ENCODE data around the gene PDE6C.

GRCh38 chr10:93695740-93696139 is 83.4 kb downstream of the PDE6C start:
- TF ChIP-seq CTCF (IDR thresholded peaks at IDR 0.05): no peak
- TF ChIP-seq RAD21 (IDR thresholded peaks at IDR 0.05; ENCODE audit: low read length): no peak
- no peak for TF ChIP-seq SIN3A (IDR thresholded peaks at IDR 0.05; ENCODE audit: borderline replicate concordance, low read depth, low read length)

Measured in SK-N-SH (cell line).